Measurements from ENCODE around the gene C4orf46.
A peak's percentile ranks its signal among the peaks of the same experiment; 100 is the strongest.

The C4orf46 gene

DNA sequence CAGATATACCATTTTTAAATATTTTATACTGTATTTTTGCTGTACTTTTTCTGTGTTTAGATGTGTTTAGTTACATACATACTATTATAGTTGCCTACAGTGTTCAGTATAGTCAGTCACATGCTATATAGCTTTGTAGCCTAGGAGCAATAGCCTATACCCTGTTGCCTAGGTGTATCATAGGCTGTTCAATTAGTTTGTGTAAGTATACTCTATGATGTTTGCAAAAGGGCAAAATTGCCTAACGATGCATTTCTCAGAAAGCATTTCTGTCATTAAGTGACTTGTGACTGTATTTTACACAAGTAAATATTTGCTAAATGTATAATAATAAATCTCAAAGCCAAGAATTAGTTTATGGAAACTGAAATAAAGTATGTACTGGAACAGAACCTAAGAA lies 9.9 kb upstream of the C4orf46 start:
- DNase-seq (ENCODE audit: low read depth), result peak; percentile 62
- TF ChIP-seq CTCF (IDR thresholded peaks at IDR 0.05; ENCODE audit: control insufficient read depth, extremely low read depth, insufficient read depth), result no peak
- no peak overlapping the region for H3K4me3 ChIP-seq (ENCODE audit: low read depth, low read length)

- no peak overlapping the region for H3K4me3 ChIP-seq (ENCODE audit: low read depth, low read length)
- no peak for DNase-seq (ENCODE audit: low read depth)
- TF ChIP-seq CTCF (IDR thresholded peaks at IDR 0.05; ENCODE audit: control insufficient read depth, extremely low read depth, insufficient read depth), result no peak
Measured at GRCh38 chr4:158678767-158679166, 7.1 kb upstream of the C4orf46 start.

- H3K4me3 ChIP-seq (ENCODE audit: low read depth, low read length), result no peak overlapping the region
- DNase-seq (ENCODE audit: low read depth), result no peak
- TF ChIP-seq CTCF (IDR thresholded peaks at IDR 0.05; ENCODE audit: control insufficient read depth, extremely low read depth, insufficient read depth), result no peak
Measured at GRCh38 chr4:158676076-158676475, 4.4 kb upstream of the C4orf46 start.

- no peak overlapping the region for H3K4me3 ChIP-seq (ENCODE audit: low read depth, low read length)
- TF ChIP-seq CTCF (IDR thresholded peaks at IDR 0.05; ENCODE audit: control insufficient read depth, extremely low read depth, insufficient read depth), result no peak
- DNase-seq (ENCODE audit: low read depth), result no peak
Measured at GRCh38 chr4:158673633-158674032, 1.9 kb upstream of the C4orf46 start.

DNA sequence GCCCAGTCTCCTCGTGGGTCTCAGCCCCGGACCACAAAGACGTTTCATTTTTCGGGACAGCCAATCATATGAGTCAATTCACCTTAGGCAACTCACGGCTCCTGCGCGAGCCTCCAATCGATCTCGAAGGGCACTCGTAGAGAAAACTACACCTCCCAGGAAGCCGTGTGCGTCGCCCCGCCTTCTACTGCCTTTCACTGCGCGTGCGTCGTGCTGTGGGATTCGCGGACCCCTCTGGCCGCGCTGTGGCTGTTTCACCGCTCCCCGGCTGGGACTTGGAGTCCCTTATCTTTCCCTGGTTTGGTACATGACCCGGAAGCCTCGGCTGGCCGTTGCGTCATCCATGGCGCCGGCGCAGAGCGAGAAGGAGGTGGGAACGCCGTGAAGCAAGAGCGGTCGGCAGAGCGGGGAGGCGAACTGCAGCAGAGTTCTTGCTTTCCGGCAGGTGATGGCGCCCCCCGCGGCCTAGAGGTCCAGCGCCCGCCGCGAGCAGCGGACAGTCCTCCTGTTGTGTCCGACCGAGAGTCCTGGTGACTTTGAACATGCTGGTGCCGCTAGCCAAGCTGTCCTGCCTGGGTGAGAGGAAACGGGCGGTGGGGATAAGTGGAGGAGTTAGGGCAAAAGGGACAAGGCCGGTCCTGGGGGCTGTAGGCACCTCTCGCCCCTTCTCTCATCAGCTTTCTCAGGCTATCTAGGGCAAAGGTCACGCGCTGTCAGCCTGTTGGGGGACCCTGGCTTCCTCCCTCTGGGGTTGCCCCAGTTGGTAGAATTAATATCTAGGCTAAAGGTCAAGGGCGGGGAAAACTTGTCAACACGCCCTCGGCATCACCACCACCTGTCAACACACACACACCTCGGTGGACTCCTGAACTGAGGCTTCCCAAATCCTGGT lies 474 bp upstream of the C4orf46 start, which contains the start of gene ETFDH:
Gene ETFDH (plus strand): TSS at position 382 of the 892 bp plus-strand sequence. CDS start 161 bp downstream, at position 543.
- TF ChIP-seq CTCF (IDR thresholded peaks at IDR 0.05; ENCODE audit: control insufficient read depth, extremely low read depth, insufficient read depth), result peak; percentile 69
- peak; percentile 98 for DNase-seq (ENCODE audit: low read depth)
- peak within 1 kb of the TSS; percentile 95 for H3K4me3 ChIP-seq (ENCODE audit: low read depth, low read length)

DNA sequence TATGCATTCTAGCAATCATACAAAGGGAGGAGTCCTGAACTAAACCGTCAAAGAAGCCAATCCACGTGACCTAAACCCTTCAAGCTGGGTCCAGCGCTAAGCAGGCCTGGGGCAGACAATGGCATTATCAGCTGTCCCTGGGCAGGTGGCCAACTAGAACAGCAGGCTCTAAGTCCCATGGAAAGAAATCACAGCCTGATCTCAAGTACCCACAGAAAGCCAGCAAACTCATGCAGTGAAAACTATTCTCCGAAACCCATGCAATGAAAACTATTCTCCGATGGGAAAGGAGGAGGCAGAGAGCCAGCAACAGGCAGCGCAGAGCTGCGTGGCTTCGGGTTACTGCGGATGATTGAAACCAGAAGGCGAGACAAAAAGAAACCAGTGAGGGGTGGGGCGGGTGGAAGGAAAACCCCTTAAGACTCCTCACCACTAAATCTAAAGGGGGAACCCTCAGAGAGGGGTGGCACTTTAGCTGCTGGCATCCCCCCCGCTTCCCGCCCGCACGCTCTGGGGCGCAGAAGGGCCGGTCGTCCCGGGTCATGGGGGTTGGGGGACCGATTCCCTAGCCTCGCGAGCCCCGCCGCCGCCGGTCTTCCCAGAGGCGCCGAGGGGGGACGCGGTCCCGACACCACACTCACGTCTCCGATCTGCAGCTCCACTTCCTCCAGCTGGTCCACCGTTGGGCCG lies 567 bp downstream of the C4orf46 start:
- peak; percentile 62 for DNase-seq (ENCODE audit: low read depth)
- TF ChIP-seq CTCF (IDR thresholded peaks at IDR 0.05; ENCODE audit: control insufficient read depth, extremely low read depth, insufficient read depth), result no peak
- H3K4me3 ChIP-seq (ENCODE audit: low read depth, low read length), result peak overlapping the region; percentile 95
